PC-9 (cell line): ENCODE results near the gene SGO1. TPM values are rescaled to one million over a fixed set of nuclear protein-coding genes. Genes with fewer than 3 reads are reported as not detected.

Experiments used
- BruUV-seq: library from RNA; stranded (reverse); fragments of 400-500 nt; replicated peaks from 2 replicates; lab custom pipeline; 2021; lab: Mats Ljungman, UMichigan
- CTCF ChIA-PET: fragments of 300-600 bp; sonication (Branson Sonifier 250); formaldehyde crosslinking; loops from one replicate; lab custom pipeline; 2022; ENCODE audit warnings: antibody characterized with exemption; lab: Charles Lee
- POLR2A ChIA-PET: fragments of 300-600 bp; sonication (Branson Sonifier 250); formaldehyde crosslinking; loops from one replicate; lab custom pipeline; 2022; ENCODE audit warnings: antibody characterized with exemption; ENCODE audit not compliant: unreplicated experiment; lab: Charles Lee
- DNase-seq, 2 experiments: peaks; one replicate each; pipeline versions ENCODE4 v3.0.0 to v3.0.0-alpha.2; 2015 to 2022; ENCODE audit warnings: mixed read lengths in 1 of 2
- H2AFZ ChIP-seq: fragments of 200-600 bp; sonication (generic); 2 replicates; pipeline ENCODE4 v1.8.1; 2017; ENCODE audit warnings: antibody characterized with exemption
- H3F3A ChIP-seq: fragments of 200-600 bp; sonication (generic); 2 replicates; pipeline ENCODE4 v1.8.1; 2017; ENCODE audit warnings: antibody characterized with exemption, mild to moderate bottlenecking, low read depth; ENCODE audit not compliant: insufficient read depth
- H3K27ac ChIP-seq: fragments of 200-600 bp; sonication (generic); 2 replicates; pipeline ENCODE4 v1.6.1; 2016; ENCODE audit warnings: mixed run types
- H3K27me3 ChIP-seq: fragments of 200-600 bp; sonication (generic); 2 replicates; pipeline ENCODE4 v1.6.1; 2016; ENCODE audit warnings: low read depth, mixed run types; ENCODE audit not compliant: insufficient read depth
- H3K36me3 ChIP-seq: fragments of 200-600 bp; sonication (generic); 2 replicates; pipeline ENCODE4 v1.6.1; 2016; ENCODE audit warnings: low read depth, mixed run types
- H3K4me1 ChIP-seq: fragments of 200-600 bp; sonication (generic); replicated peaks from 2 replicates; pipeline ENCODE4 v1.6.1; 2016; ENCODE audit warnings: mixed run types; ENCODE audit not compliant: insufficient read depth
- H3K4me2 ChIP-seq: fragments of 200-600 bp; sonication (generic); 2 replicates; pipeline ENCODE4 v1.6.1; 2017; ENCODE audit warnings: mixed run types
- H3K4me3 ChIP-seq: fragments of 200-600 bp; sonication (generic); 2 replicates; pipeline ENCODE4 v1.6.1; 2016; ENCODE audit warnings: mixed run types
- H3K79me2 ChIP-seq: fragments of 200-600 bp; sonication (generic); 2 replicates; pipeline ENCODE4 v1.6.1; 2017; ENCODE audit warnings: low read depth, mixed run types
- H3K9me2 ChIP-seq: fragments of 200-600 bp; sonication (generic); 2 replicates; pipeline ENCODE4 v1.8.1; 2017; ENCODE audit warnings: mild to moderate bottlenecking; ENCODE audit not compliant: insufficient read depth
- H3K9me3 ChIP-seq: fragments of 200-600 bp; sonication (generic); 2 replicates; pipeline ENCODE4 v1.8.1; 2016; ENCODE audit warnings: low read depth; ENCODE audit not compliant: insufficient read depth
- H4K20me1 ChIP-seq: fragments of 200-600 bp; sonication (generic); 2 replicates; pipeline ENCODE4 v1.8.1; 2017; ENCODE audit not compliant: insufficient read depth
- CTCF ChIP-seq: fragments of 200-600 bp; sonication (generic); conservative IDR thresholded peaks from 2 replicates; pipeline ENCODE4 v1.6.1; 2017; ENCODE audit warnings: mixed run types, antibody characterized with exemption, mild to moderate bottlenecking, moderate library complexity
- EZH2 ChIP-seq: fragments of 200-600 bp; sonication (generic); IDR thresholded peaks from 2 replicates; pipeline ENCODE4 v1.8.0; 2017; ENCODE audit warnings: antibody characterized with exemption, low read depth
- intact Hi-C: fragments of 100-400 bp; cut with micrococcal nuclease; formaldehyde crosslinking; loops from one replicate; pipeline ENCODE4 v1.10.0; 2022; ENCODE audit not compliant: unreplicated experiment
- total RNA-seq: library from RNA; stranded (reverse); gene quantifications from 2 replicates; pipeline ENCODE4 v1.2.3, GENCODE V29; 2021

SGO1 gene
- total RNA-seq, 1 experiment from 2014 or later = 26.3 TPM

- Histone ChIP-seq H2AFZ (no peak overlapping the region), H3K4me2 (no peak overlapping the region), H3K9me3 (no peaks in the 10 kb centered on the region), H4K20me1 (no peaks in the 10 kb centered on the region), H3K4me1 (peaks cover 20% of the 10 kb centered on the region), H3K4me3 (no peak overlapping the region), H3F3A (peaks cover 9% of the 10 kb centered on the region), H3K36me3 (no peaks in the 10 kb centered on the region; the same call in 1 of the 2 replicates), H3K9me2 (no peaks in the 10 kb centered on the region), H3K27me3 (no peaks in the 10 kb centered on the region), H3K27ac (no peak overlapping the region), H3K79me2 (peaks cover 29% of the 10 kb centered on the region)
- TF ChIP-seq CTCF = no peak
- TF ChIP-seq EZH2 = no peak
- no peak for DNase-seq
- ChIA-PET CTCF (no interaction called here), POLR2A (no interaction called here)
- no TSS peak for BruUV-seq
- intact Hi-C loops = loop anchor here (10.0 kb wide), 1 partner anchor 237 kb away; the partner anchor contains the start of gene RAB5A
Observed at GRCh38 chr3:20182206-20182605, 3.8 kb downstream of the SGO1 start.

GRCh38 chr3:20181276-20181675, 4.7 kb downstream of the SGO1 start:
- H3K4me3 ChIP-seq = no peak overlapping the region
- intact Hi-C loops = loop anchor here (10.0 kb wide), 1 partner anchor 236 kb away; the partner anchor contains the start of gene RAB5A
- TF ChIP-seq CTCF (no peak), EZH2 (no peak)

GRCh38 chr3:20173844-20174410, 12.1 kb downstream of the SGO1 start:
- TF ChIP-seq EZH2 = no peak
- no peak overlapping the region for H3K4me2 ChIP-seq
- no TSS peak for BruUV-seq
- no peaks in the 10 kb centered on the region for H4K20me1 ChIP-seq
- ChIA-PET CTCF (no interaction called here), POLR2A (no interaction called here)
- no peak overlapping the region for H3K4me3 ChIP-seq
- no peaks in the 10 kb centered on the region for H3F3A ChIP-seq
- H3K36me3 ChIP-seq = peaks cover 3% of the 10 kb centered on the region; the same call in 1 of the 2 replicates
- no peak overlapping the region for H3K27ac ChIP-seq
- no peaks in the 10 kb centered on the region for H3K4me1 ChIP-seq
- H3K27me3 ChIP-seq = no peaks in the 10 kb centered on the region
- no peaks in the 10 kb centered on the region for H3K9me2 ChIP-seq
- no peak overlapping the region for H2AFZ ChIP-seq
- no peaks in the 10 kb centered on the region for H3K79me2 ChIP-seq
- intact Hi-C loops = no loop called here
- no peak for DNase-seq
- H3K9me3 ChIP-seq = no peaks in the 10 kb centered on the region

More at GRCh38 chr3:20181276-20181675, 4.7 kb downstream of the SGO1 start:
- peaks cover 29% of the 10 kb centered on the region for H3K79me2 ChIP-seq
- H4K20me1 ChIP-seq = no peaks in the 10 kb centered on the region
- POLR2A ChIA-PET = interaction anchor here (0.5 kb wide), 1 partner anchor 31 kb away, joined by 10 read pairs; no protein-coding TSS in a partner anchor
- no peaks in the 10 kb centered on the region for H3K27me3 ChIP-seq
- CTCF ChIA-PET = no interaction called here
- no peak for DNase-seq
- no peaks in the 10 kb centered on the region for H3K9me3 ChIP-seq
- H3F3A ChIP-seq = no peaks in the 10 kb centered on the region; the same call in 1 of the 2 replicates
- peaks cover 14% of the 10 kb centered on the region for H3K4me1 ChIP-seq
- no TSS peak for BruUV-seq
- no peak overlapping the region for H3K4me2 ChIP-seq
- no peak overlapping the region for H2AFZ ChIP-seq
- H3K9me2 ChIP-seq = no peaks in the 10 kb centered on the region
- H3K36me3 ChIP-seq = no peaks in the 10 kb centered on the region; the same call in 1 of the 2 replicates
- H3K27ac ChIP-seq = no peak overlapping the region
